K562 (cell line): ENCODE measurements around the gene PCAT6. TPM values are rescaled to one million over a fixed set of nuclear protein-coding genes. Genes with fewer than 3 reads are reported as not detected.

Experiments used
- AFF1 ChIP-seq, 2 experiments: fragments of 450-650 bp; IDR thresholded peaks; 2 replicates each; pipeline ENCODE4 v1.6.1; 2018; ENCODE audit warnings: mild to moderate bottlenecking in 2 of 2, low read depth in 1 of 2; ENCODE audit not compliant: partially characterized antibody in 2 of 2
- BCOR ChIP-seq: fragments of 450-650 bp; IDR thresholded peaks from 2 replicates; pipeline ENCODE4 v1.6.1; 2016
- CHD2 ChIP-seq: IDR thresholded peaks from 2 replicates; pipeline ENCODE4 v1.6.1; 2011; ENCODE audit warnings: low read depth, low read length
- CTCF ChIP-seq, 3 experiments: IDR thresholded peaks in 2 of 3; conservative IDR thresholded peaks in 1 of 3; 2 replicates each; pipeline ENCODE4 v1.5.1; 2011 to 2012; ENCODE audit warnings: low read length in 3 of 3, mild to moderate bottlenecking in 3 of 3, control low read depth in 2 of 3, improper control_type of control experiment in 1 of 3, inconsistent platforms in 1 of 3, low read depth in 1 of 3, mixed read lengths in 1 of 3, moderate library complexity in 1 of 3; ENCODE audit not compliant: insufficient read depth in 2 of 3
- FOXK1 ChIP-seq: sonication (generic); formaldehyde crosslinking; IDR thresholded peaks from 2 replicates; pipeline ENCODE4 v1.8.0; 2022; ENCODE audit warnings: missing genetic modification reagents, mild to moderate bottlenecking, borderline replicate concordance
- KLF10 ChIP-seq: fragments of 250-450 bp; sonication (Bioruptor Pico); IDR thresholded peaks from 2 replicates; pipeline ENCODE4 v1.6.1; 2021; ENCODE audit warnings: matching md5 sums
- L3MBTL2 ChIP-seq: fragments of 450-650 bp; IDR thresholded peaks from 2 replicates; pipeline ENCODE4 v1.6.1; 2016; ENCODE audit warnings: mild to moderate bottlenecking, moderate library complexity
- MAZ ChIP-seq, 2 experiments: fragments of 450-650 bp in 1 of 2; sonication (generic) in 1 of 2; formaldehyde crosslinking; IDR thresholded peaks in 1 of 2; conservative IDR thresholded peaks in 1 of 2; 2 replicates each; pipeline versions ENCODE4 v1.4.0 to v1.5.0; 2020; ENCODE audit warnings: mild to moderate bottlenecking in 1 of 2, missing genetic modification reagents in 1 of 2
- PHF20 ChIP-seq: fragments of 450-650 bp; IDR thresholded peaks from 2 replicates; pipeline ENCODE4 v1.6.1; 2018; ENCODE audit not compliant: partially characterized antibody
- RB1 ChIP-seq: fragments of 450-650 bp; IDR thresholded peaks from 2 replicates; pipeline ENCODE4 v1.6.1; 2017; ENCODE audit warnings: low read depth, mild to moderate bottlenecking
- SMARCA4 ChIP-seq: fragments of 450-650 bp; IDR thresholded peaks from 2 replicates; pipeline ENCODE4 v1.6.1; 2016
- TAF15 ChIP-seq: fragments of 200-400 bp; formaldehyde crosslinking; IDR thresholded peaks from 2 replicates; pipeline ENCODE4 v1.6.1; 2017; ENCODE audit warnings: mild to moderate bottlenecking, low read depth, low read length, moderate library complexity
- TEAD4 ChIP-seq, 2 experiments: sonication (generic) in 1 of 2; formaldehyde crosslinking in 1 of 2; IDR thresholded peaks; 2 replicates each; pipeline versions ENCODE4 v1.6.1 to v1.8.0; 2012 to 2022; ENCODE audit warnings: borderline replicate concordance in 1 of 2, inconsistent platforms in 1 of 2, low read length in 1 of 2, mild to moderate bottlenecking in 1 of 2, missing genetic modification reagents in 1 of 2
- TRIM24 ChIP-seq, 2 experiments: fragments of 450-650 bp; IDR thresholded peaks; 2 replicates each; pipeline ENCODE4 v1.6.1; 2016
- XRCC3 ChIP-seq: fragments of 450-650 bp; IDR thresholded peaks from 2 replicates; pipeline ENCODE4 v1.6.1; 2017; ENCODE audit warnings: mild to moderate bottlenecking, moderate library complexity
- YY1 ChIP-seq, 3 experiments: IDR thresholded peaks; 2 replicates each; pipeline ENCODE4 v1.6.1; 2011; ENCODE audit warnings: low read length in 2 of 3, mild to moderate bottlenecking in 2 of 3, moderate library complexity in 2 of 3, borderline replicate concordance in 1 of 3, control low read depth in 1 of 3, low read depth in 1 of 3; ENCODE audit not compliant: insufficient read depth in 3 of 3, insufficient replicate concordance in 2 of 3, control insufficient read depth in 1 of 3, insufficient read length in 1 of 3; ENCODE audit errors: extremely low read depth in 1 of 3
- polyA plus RNA-seq, 8 experiments: library from polyadenylated mRNA; depleted of rRNA in 4 of 8; stranded (reverse) in 5 of 8; unstranded in 3 of 8; fragments of >200 nt; fragmentation: Nextera tagmentation in 2 of 8; fragmentation: Illumina TruSeq in 1 of 8; extraction: Ambion mirVana in 2 of 8; extraction: Trizol in 1 of 8; gene quantifications; 2 replicates each; pipeline versions ENCODE4 v1.2.1 to v1.2.3, GENCODE V29; 2011 to 2014; ENCODE audit warnings: inconsistent platforms in 1 of 8, missing spikeins in 1 of 8
- total RNA-seq, 7 experiments: library from RNA; depleted of rRNA in 6 of 7; stranded (reverse); fragments of >200 nt in 6 of 7; fragmentation: Illumina TruSeq in 2 of 7; extraction: Trizol in 2 of 7; gene quantifications; 2 replicates each; pipeline versions ENCODE4 v1.2.1 to v1.2.3, GENCODE V29; 2011 to 2021; ENCODE audit warnings: low replicate concordance in 1 of 7
- TF ChIP-seq, protein P1 (sequence below): fragments of 250-450 bp; sonication (Bioruptor Pico); IDR thresholded peaks from 2 replicates; pipeline ENCODE4 v1.8.0; 2022; ENCODE audit warnings: inconsistent platforms
- TF ChIP-seq, protein P2 (sequence below): sonication (generic); formaldehyde crosslinking; IDR thresholded peaks from 2 replicates; pipeline ENCODE4 v1.9.0; 2022; ENCODE audit warnings: mild to moderate bottlenecking, missing genetic modification reagents

Gene PCAT6
- total and polyA plus RNA-seq, 9 of the 15 experiments (the other 6 are each of a cell fraction or from before 2014, with no cell fraction given): 0.25 to 2.4 (median 0.54) TPM; not detected in 1

GRCh38 chr1:202852163-202852904 lies 41.6 kb downstream of the PCAT6 start (continued):
- TF ChIP-seq CTCF (IDR thresholded peaks at IDR 0.05 in 2 of 3, conservative IDR thresholded peaks at IDR 0.05 in 1 of 3; ENCODE audit: insufficient read depth in 2 of 3, low read depth in 1 of 3, low read length in 3 of 3) (peak; percentile 91 to 97 (median 94)), L3MBTL2 (peak; percentile 50; the same call in 1 of the 2 replicates), TEAD4 (IDR thresholded peaks at IDR 0.05; ENCODE audit: low read length) (peak; percentile 61), TEAD4 (CRISPR knock-in tag; IDR thresholded peaks at IDR 0.05; ENCODE audit: borderline replicate concordance) (no peak), TAF15 (no peak), SMARCA4 (0 out of 2 replicates have a peak, but pooled peaks have one; percentile 17), CHD2 (no peak), AFF1 (IDR thresholded peaks at IDR 0.05; ENCODE audit: low read depth in 1 of 2, partially characterized antibody in 2 of 2) (peak in 1 of 2 experiments; percentile 16), XRCC3 (no peak), KLF10 (no peak), YY1 (IDR thresholded peaks at IDR 0.05; ENCODE audit: borderline replicate concordance in 1 of 3, control insufficient read depth in 1 of 3, extremely low read depth in 1 of 3, insufficient read depth in 3 of 3, insufficient read length in 1 of 3, insufficient replicate concordance in 2 of 3, low read depth in 1 of 3, low read length in 2 of 3) (peak; percentile 74 to 99 (median 94)), MAZ (CRISPR knock-in tag; conservative IDR thresholded peaks at IDR 0.05 in 1 of 2, IDR thresholded peaks at IDR 0.05 in 1 of 2) (peak in 1 of 2 experiments; percentile 28; a peak in 1 of 4 replicates), BCOR (peak; percentile 71), PHF20 (peak; percentile 57), FOXK1 (peak; percentile 78; the same call in 1 of the 2 replicates), TRIM24 (IDR thresholded peaks at IDR 0.05) (no peak), RB1 (peak; percentile 57; the same call in 1 of the 2 replicates)
- TF ChIP-seq, protein P1, sequence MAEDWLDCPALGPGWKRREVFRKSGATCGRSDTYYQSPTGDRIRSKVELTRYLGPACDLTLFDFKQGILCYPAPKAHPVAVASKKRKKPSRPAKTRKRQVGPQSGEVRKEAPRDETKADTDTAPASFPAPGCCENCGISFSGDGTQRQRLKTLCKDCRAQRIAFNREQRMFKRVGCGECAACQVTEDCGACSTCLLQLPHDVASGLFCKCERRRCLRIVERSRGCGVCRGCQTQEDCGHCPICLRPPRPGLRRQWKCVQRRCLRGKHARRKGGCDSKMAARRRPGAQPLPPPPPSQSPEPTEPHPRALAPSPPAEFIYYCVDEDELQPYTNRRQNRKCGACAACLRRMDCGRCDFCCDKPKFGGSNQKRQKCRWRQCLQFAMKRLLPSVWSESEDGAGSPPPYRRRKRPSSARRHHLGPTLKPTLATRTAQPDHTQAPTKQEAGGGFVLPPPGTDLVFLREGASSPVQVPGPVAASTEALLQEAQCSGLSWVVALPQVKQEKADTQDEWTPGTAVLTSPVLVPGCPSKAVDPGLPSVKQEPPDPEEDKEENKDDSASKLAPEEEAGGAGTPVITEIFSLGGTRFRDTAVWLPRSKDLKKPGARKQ (CRISPR knock-in tag): no peak
- TF ChIP-seq, protein P2, sequence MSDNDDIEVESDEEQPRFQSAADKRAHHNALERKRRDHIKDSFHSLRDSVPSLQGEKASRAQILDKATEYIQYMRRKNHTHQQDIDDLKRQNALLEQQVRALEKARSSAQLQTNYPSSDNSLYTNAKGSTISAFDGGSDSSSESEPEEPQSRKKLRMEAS (CRISPR knock-in tag): peak; percentile 65
